HepG2 (cell line): Measurements from ENCODE around the gene AFAP1. TPM values are rescaled to one million over a fixed set of nuclear protein-coding genes. Genes with fewer than 3 reads are reported as not detected.

Experiments
- ATAC-seq: fragments of 200-7000 bp; cut with Tn5 transposase; 3 replicates; pipeline ENCODE4 v1.9.1; 2020; ENCODE audit warnings: mild to moderate bottlenecking, moderate library complexity
- BruUV-seq: library from RNA; stranded (reverse); fragments of 400-500 nt; replicated peaks from 2 replicates; lab custom pipeline; 2021; lab: Mats Ljungman, UMichigan
- CTCF ChIA-PET: fragments of 300-600 bp; formaldehyde crosslinking; extraction: SDS; loops from one replicate; lab custom pipeline; 2021; ENCODE audit warnings: low total read pairs, inconsistent platforms, low intra/inter-chr PET ratio; lab: Yijun Ruan, JAX
- POLR2A ChIA-PET: fragments of 350-600 bp; sonication (Branson Sonifier 250); formaldehyde crosslinking; loops from one replicate; lab custom pipeline; 2020; ENCODE audit warnings: antibody characterized with exemption, inconsistent platforms; lab: Yijun Ruan, JAX
- DNase-seq: peaks from one replicate; pipeline ENCODE4 v3.0.0-alpha.2; 2015; ENCODE audit warnings: low spot score
- FAIRE-seq: peaks from 3 replicates; lab custom pipeline; 2011; peaks lifted over from hg19 to GRCh38; lab: Jason Lieb, UNC
- H2AFZ ChIP-seq: one replicate; pipeline ENCODE4 v1.6.1; 2011; ENCODE audit warnings: low read length, inconsistent platforms
- H3K27ac ChIP-seq: fragments of 300-600 bp; 3 replicates; pipeline ENCODE4 v1.8.0; 2011; ENCODE audit warnings: mixed run types, mild to moderate bottlenecking, mixed read lengths, low read length, inconsistent platforms; ENCODE audit not compliant: insufficient read depth; ENCODE audit errors: extremely low read length
- H3K27me3 ChIP-seq, 2 experiments: fragments of 200-600 bp in 1 of 2; 2 replicates in 1 of 2; 3 replicates in 1 of 2; pipeline versions ENCODE4 v1.6.0 to v1.8.0; 2011; ENCODE audit warnings: low read length in 2 of 2, mild to moderate bottlenecking in 2 of 2, moderate library complexity in 2 of 2, inconsistent platforms in 1 of 2; ENCODE audit not compliant: insufficient read depth in 2 of 2, control insufficient read depth in 1 of 2
- H3K36me3 ChIP-seq, 2 experiments: fragments of 200-600 bp in 1 of 2; replicated peaks in 1 of 2; 2 replicates in 1 of 2; 3 replicates in 1 of 2; pipeline versions ENCODE4 v1.5.1 to v1.8.0; 2011; ENCODE audit warnings: low read length in 2 of 2, inconsistent platforms in 1 of 2; ENCODE audit not compliant: insufficient read depth in 2 of 2, control insufficient read depth in 1 of 2
- H3K4me1 ChIP-seq: 2 replicates; pipeline ENCODE4 v1.5.1; 2012; ENCODE audit warnings: low read length, inconsistent platforms; ENCODE audit not compliant: insufficient read depth
- H3K4me2 ChIP-seq: 2 replicates; pipeline ENCODE4 v1.6.0; 2011; ENCODE audit warnings: low read depth, low read length, inconsistent platforms
- H3K4me3 ChIP-seq, 3 experiments: fragments of 200-600 bp in 1 of 3; sonication (generic), shearing (Covaris generic) in 1 of 3; replicated peaks in 1 of 3; 2 replicates each; pipeline ENCODE4 v1.5.1; 2011 to 2016; ENCODE audit warnings: low read length in 3 of 3, inconsistent platforms in 2 of 3, low read depth in 2 of 3, mild to moderate bottlenecking in 2 of 3, control low read depth in 1 of 3, mixed read lengths in 1 of 3; ENCODE audit not compliant: insufficient read depth in 1 of 3
- H3K79me2 ChIP-seq: one replicate; pipeline ENCODE4 v1.6.1; 2011; ENCODE audit warnings: low read length, inconsistent platforms; ENCODE audit not compliant: insufficient read depth
- H3K9ac ChIP-seq: 2 replicates; pipeline ENCODE4 v1.6.0; 2011; ENCODE audit warnings: mild to moderate bottlenecking, low read depth, low read length, inconsistent platforms; ENCODE audit not compliant: insufficient read depth
- H3K9me3 ChIP-seq: 2 replicates; pipeline ENCODE4 v1.5.1; 2012; ENCODE audit warnings: mild to moderate bottlenecking, low read length
- H4K20me1 ChIP-seq: 2 replicates; pipeline ENCODE4 v1.6.0; 2011; ENCODE audit warnings: inconsistent platforms, mild to moderate bottlenecking, low read length, moderate library complexity; ENCODE audit not compliant: insufficient read depth
- CCAR2 ChIP-seq: fragments of 200-400 bp; formaldehyde crosslinking; optimal IDR thresholded peaks from 2 replicates; pipeline ENCODE3; 2018; ENCODE audit warnings: low read depth, mild to moderate bottlenecking, low read length, moderate library complexity
- FOXA3 ChIP-seq: IDR thresholded peaks from 2 replicates; pipeline ENCODE4 v1.6.1; 2016; ENCODE audit warnings: missing genetic modification reagents, missing compliant biosample characterization
- FOXK1 ChIP-seq: sonication (generic); formaldehyde crosslinking; IDR thresholded peaks from 2 replicates; pipeline ENCODE4 v1.4.0; 2020; ENCODE audit warnings: low read depth, missing genetic modification reagents, borderline replicate concordance
- HMG20A ChIP-seq: IDR thresholded peaks from 2 replicates; pipeline ENCODE4 v1.6.1; 2016; ENCODE audit warnings: borderline replicate concordance
- MED8 ChIP-seq: sonication (generic); formaldehyde crosslinking; IDR thresholded peaks from 2 replicates; pipeline ENCODE4 v1.8.1; 2023; ENCODE audit warnings: mild to moderate bottlenecking, missing genetic modification reagents; ENCODE audit not compliant: insufficient replicate concordance
- SOX6 ChIP-seq, 2 experiments: fragments of 450-650 bp in 1 of 2; sonication (generic) in 1 of 2; formaldehyde crosslinking in 1 of 2; IDR thresholded peaks; 2 replicates each; pipeline versions ENCODE4 v1.4.0 to v1.6.1; 2017 to 2020; ENCODE audit warnings: antibody characterized with exemption in 1 of 2, mild to moderate bottlenecking in 1 of 2, missing genetic modification reagents in 1 of 2
- ZNF383 ChIP-seq: sonication (generic); formaldehyde crosslinking; IDR thresholded peaks from 2 replicates; pipeline ENCODE4 v1.4.0; 2020; ENCODE audit warnings: missing genetic modification reagents, mild to moderate bottlenecking, borderline replicate concordance
- ZNF709 ChIP-seq: sonication (generic); formaldehyde crosslinking; IDR thresholded peaks from 2 replicates; pipeline ENCODE4 v1.5.0; 2020; ENCODE audit warnings: mild to moderate bottlenecking, missing genetic modification reagents
- WGBS: methylation state at CpG from one replicate; pipeline ENCODE4 v1.1.6; 2017; ENCODE audit warnings: low lambda C conversion rate; 5-methylcytosine and 5-hydroxymethylcytosine counted together
- in situ Hi-C: cut with HindIII; loops from 2 replicates; pipeline ENCODE4 v1.10.0; 2017; ENCODE audit warnings: low pct_unique_long_range_greater_than_20kb; ENCODE audit not compliant: extremely low pct_ligation_motif_present
- intact Hi-C: fragments of 100-400 bp; cut with micrococcal nuclease; formaldehyde crosslinking; loops from one replicate; pipeline ENCODE4 v1.10.0; 2022; ENCODE audit not compliant: unreplicated experiment
- polyA plus RNA-seq, 8 experiments: library from polyadenylated mRNA; depleted of rRNA in 3 of 8; stranded (reverse) in 7 of 8; unstranded in 1 of 8; fragments of >200 nt; fragmentation: Illumina TruSeq in 4 of 8; extraction: Trizol in 4 of 8; gene quantifications; 2 replicates each; pipeline versions ENCODE4 v1.2.1 to v1.2.3, GENCODE V29; 2011 to 2016; ENCODE audit warnings: low read depth in 4 of 8, missing spikeins in 1 of 8, mixed read lengths in 1 of 8; ENCODE audit not compliant: insufficient read depth in 1 of 8
- total RNA-seq, 5 experiments: library from RNA; depleted of rRNA; stranded (reverse); fragments of >200 nt; fragmentation: Illumina TruSeq; extraction: Trizol; gene quantifications; 2 replicates each; pipeline ENCODE4 v1.2.3, GENCODE V29; 2016; ENCODE audit warnings: low read depth in 1 of 5
- TF ChIP-seq, protein P1 (sequence below): sonication (generic); formaldehyde crosslinking; conservative IDR thresholded peaks from 2 replicates; pipeline ENCODE4 v1.4.0; 2020; ENCODE audit warnings: missing genetic modification reagents

AFAP1 gene
- total and polyA plus RNA-seq, 2 of the 13 experiments (the other 11 are each of a cell fraction or from before 2014, with no cell fraction given), result 2.5 TPM

- CTCF ChIA-PET, result no interaction called here
- Histone ChIP-seq H3K4me3 (no peak overlapping the region), H3K4me2 (no peak overlapping the region), H3K9me3 (0 out of 2 replicates have a peak, but pooled peaks cover 4% of the 10 kb centered on the region), H4K20me1 (no peaks in the 10 kb centered on the region), H2AFZ (no peak overlapping the region), H3K9ac (no peak overlapping the region), H3K27ac (no peak overlapping the region), H3K79me2 (no peaks in the 10 kb centered on the region), H3K36me3 (no peaks in the 10 kb centered on the region), H3K27me3 (no peaks in the 10 kb centered on the region), H3K4me1 (peaks cover 35% of the 10 kb centered on the region)
- no peak for TF ChIP-seq CCAR2
- no peak for TF ChIP-seq HMG20A (CRISPR knock-in tag)
- TF ChIP-seq FOXK1 (CRISPR knock-in tag), result no peak
- no peak for TF ChIP-seq MED8 (CRISPR knock-in tag)
- TF ChIP-seq FOXA3 (CRISPR knock-in tag), result no peak
- TF ChIP-seq ZNF383, result no peak
- TF ChIP-seq, protein P1, sequence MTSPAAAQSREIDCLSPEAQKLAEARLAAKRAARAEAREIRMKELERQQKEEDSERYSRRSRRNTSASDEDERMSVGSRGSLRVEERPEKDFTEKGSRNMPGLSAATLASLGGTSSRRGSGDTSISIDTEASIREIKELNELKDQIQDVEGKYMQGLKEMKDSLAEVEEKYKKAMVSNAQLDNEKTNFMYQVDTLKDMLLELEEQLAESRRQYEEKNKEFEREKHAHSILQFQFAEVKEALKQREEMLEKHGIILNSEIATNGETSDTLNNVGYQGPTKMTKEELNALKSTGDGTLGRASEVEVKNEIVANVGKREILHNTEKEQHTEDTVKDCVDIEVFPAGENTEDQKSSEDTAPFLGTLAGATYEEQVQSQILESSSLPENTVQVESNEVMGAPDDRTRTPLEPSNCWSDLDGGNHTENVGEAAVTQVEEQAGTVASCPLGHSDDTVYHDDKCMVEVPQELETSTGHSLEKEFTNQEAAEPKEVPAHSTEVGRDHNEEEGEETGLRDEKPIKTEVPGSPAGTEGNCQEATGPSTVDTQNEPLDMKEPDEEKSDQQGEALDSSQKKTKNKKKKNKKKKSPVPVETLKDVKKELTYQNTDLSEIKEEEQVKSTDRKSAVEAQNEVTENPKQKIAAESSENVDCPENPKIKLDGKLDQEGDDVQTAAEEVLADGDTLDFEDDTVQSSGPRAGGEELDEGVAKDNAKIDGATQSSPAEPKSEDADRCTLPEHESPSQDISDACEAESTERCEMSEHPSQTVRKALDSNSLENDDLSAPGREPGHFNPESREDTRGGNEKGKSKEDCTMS, result no peak
- TF ChIP-seq SOX6 (IDR thresholded peaks at IDR 0.05), result no peak
- TF ChIP-seq SOX6 (CRISPR knock-in tag; IDR thresholded peaks at IDR 0.05), result no peak
- TF ChIP-seq ZNF709 (CRISPR knock-in tag), result no peak
- WGBS, result 97% methylated on average over 3 of the region's 3 CpGs
- in situ Hi-C loops, result no loop called here
- ATAC-seq (no peak), DNase-seq (no peak), FAIRE-seq (no peak)
- intact Hi-C loops, result no loop called here
- POLR2A ChIA-PET, result no interaction called here
- no TSS peak for BruUV-seq
These were observed 52.2 kb downstream of the AFAP1 start for GRCh38 chr4:7887436-7887835.
